Sigmoid colon (tissue), 7 donors: ENCODE measurements around the gene EIF3F. TPM values are rescaled to one million over a fixed set of nuclear protein-coding genes. Genes with fewer than 3 reads are reported as not detected.

Source experiments
- DNase-seq: peaks from one replicate; pipeline ENCODE4 v3.0.0-alpha.2; 2019
- H3K27ac ChIP-seq, 4 donors: fragments of 200-600 bp; sonication (generic); one replicate each; pipeline ENCODE4 v1.5.1; 2016 to 2019; ENCODE audit warnings: mild to moderate bottlenecking in 1 of 4
- H3K27me3 ChIP-seq, 3 donors: fragments of 200-600 bp; sonication (generic); one replicate each; pipeline ENCODE4 v1.5.1; 2019; ENCODE audit warnings: mild to moderate bottlenecking in 1 of 3
- H3K36me3 ChIP-seq, 4 donors: fragments of 200-600 bp; sonication (generic); one replicate each; pipeline ENCODE4 v1.5.1; 2016 to 2019
- H3K4me1 ChIP-seq, 4 donors: fragments of 200-600 bp; sonication (generic); one replicate each; pipeline ENCODE4 v1.5.1; 2017 to 2019
- H3K4me3 ChIP-seq, 4 donors: fragments of 200-600 bp; sonication (generic); one replicate each; pipeline ENCODE4 v1.5.1; 2017 to 2019; ENCODE audit warnings: mild to moderate bottlenecking in 2 of 4, moderate library complexity in 1 of 4
- H3K9me3 ChIP-seq, 4 donors: fragments of 200-600 bp in 3 of 4; sonication (generic) in 3 of 4; one replicate each; pipeline versions ENCODE4 v1.5.1 to v1.6.1; 2013 to 2019
- CTCF ChIP-seq, 4 experiments: fragments of 450-650 bp in 3 of 4; fragments of 200-600 bp in 1 of 4; IDR thresholded peaks; one replicate each; pipeline ENCODE4 v1.5.1; 2016 to 2019; ENCODE audit warnings: antibody characterized with exemption in 4 of 4, mild to moderate bottlenecking in 3 of 4, moderate library complexity in 2 of 4
- EP300 ChIP-seq, 4 donors: sonication (generic); formaldehyde crosslinking; IDR thresholded peaks; one replicate each; pipeline ENCODE4 v1.6.1; 2017; ENCODE audit warnings: antibody characterized with exemption in 4 of 4
- POLR2A ChIP-seq, 2 donors: fragments of 450-650 bp; IDR thresholded peaks; one replicate each; pipeline ENCODE4 v1.6.1; 2016; ENCODE audit warnings: antibody characterized with exemption in 2 of 2, mild to moderate bottlenecking in 2 of 2, moderate library complexity in 2 of 2
- POLR2AphosphoS5 ChIP-seq, 4 donors: sonication (generic); formaldehyde crosslinking; IDR thresholded peaks; one replicate each; pipeline ENCODE4 v1.6.1; 2017; ENCODE audit warnings: antibody characterized with exemption in 4 of 4
- WGBS, 2 donors: extraction: QIAGEN DNeasy Blood & Tissue Kit; methylation state at CpG; one replicate each; pipeline ENCODE4 v1.1.7; 2013; 5-methylcytosine and 5-hydroxymethylcytosine counted together
- intact Hi-C: fragments of 100-400 bp; cut with DNase I; formaldehyde crosslinking; loops from one replicate; pipeline ENCODE4 v1.15.1; 2023
- polyA plus RNA-seq, 3 donors: library from polyadenylated mRNA; stranded (reverse); fragments of 200-250 nt; gene quantifications; one replicate each; pipeline ENCODE4 v1.2.3, GENCODE V29; 2013
- total RNA-seq, 4 donors: library from RNA; depleted of rRNA; stranded (reverse); fragments of >200 nt; gene quantifications; one replicate each; pipeline ENCODE4 v1.1.0, GENCODE V29; 2016
- donor health status: healthy with polysubstance abuse.
- donor health status: Bipolar disorder and iron deficiency.
- donor health status: healthy.

EIF3F gene
- total and polyA plus RNA-seq, 7 donors: 192 to 540 (median 233) TPM

DNA sequence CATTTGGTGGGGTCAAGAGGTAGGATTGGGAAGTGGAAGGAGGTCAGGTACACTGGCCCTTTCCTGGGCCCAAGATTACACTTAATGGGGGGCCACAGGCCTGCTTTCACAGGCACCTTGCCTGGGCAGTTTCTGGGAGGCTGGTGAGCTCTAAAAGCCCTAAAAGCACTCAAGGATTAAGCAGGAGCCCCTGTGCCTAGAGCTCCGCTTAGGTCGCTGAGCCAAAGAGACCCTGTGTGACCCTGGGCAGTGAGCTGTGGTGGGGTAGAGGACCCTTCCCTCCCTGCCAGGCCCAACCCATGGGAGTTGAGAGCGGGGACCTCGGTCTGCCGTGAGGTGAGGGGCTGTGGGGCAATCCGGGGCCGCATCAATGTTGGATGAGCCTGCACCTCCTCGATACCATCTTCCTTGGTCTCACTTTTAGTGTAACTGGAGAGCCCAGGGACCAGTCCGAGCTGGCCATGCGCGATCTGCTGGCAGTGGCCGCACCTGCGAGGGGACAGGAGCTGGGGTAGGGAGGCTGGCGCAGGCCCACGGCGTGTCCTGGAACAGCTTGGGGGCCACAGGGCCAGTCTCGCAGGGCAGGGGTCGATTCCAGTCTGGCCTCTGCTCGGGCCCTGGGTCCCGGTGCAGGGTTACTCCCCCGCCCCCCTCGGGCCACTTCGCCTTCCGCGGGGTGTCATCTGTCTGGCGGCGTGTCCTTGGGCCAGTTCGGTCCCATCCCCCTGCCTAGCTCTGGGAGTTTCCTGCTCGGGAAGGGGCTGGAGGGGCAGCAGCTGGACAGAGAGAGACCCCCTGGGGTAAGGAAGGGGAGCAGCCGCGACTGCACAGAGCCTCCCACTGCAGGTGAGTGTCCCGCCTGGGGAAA, 44.3 kb downstream of the EIF3F start:
- Histone ChIP-seq H3K27ac (no peak overlapping the region), H3K27me3 (no peaks in the 10 kb centered on the region), H3K36me3 (no peaks in the 10 kb centered on the region), H3K4me3 (no peak overlapping the region), H3K9me3 (no peaks in the 10 kb centered on the region), H3K4me1 (peaks cover 0 to 11% (median 10%) of the 10 kb centered on the region in 4 donors)
- DNase-seq: no peak
- TF ChIP-seq POLR2AphosphoS5 (IDR thresholded peaks at IDR 0.05) (no peak), CTCF (IDR thresholded peaks at IDR 0.05) (no peak), EP300 (IDR thresholded peaks at IDR 0.05) (no peak), POLR2A (IDR thresholded peaks at IDR 0.05) (no peak)
- 83 to 84% methylated on average over 32 of the region's 32 CpGs for WGBS, 2 donors
- intact Hi-C loops: loop anchor here (2.0 kb wide), 2 partner anchors 59 to 67 kb away; no protein-coding TSS in a partner anchor

DNA sequence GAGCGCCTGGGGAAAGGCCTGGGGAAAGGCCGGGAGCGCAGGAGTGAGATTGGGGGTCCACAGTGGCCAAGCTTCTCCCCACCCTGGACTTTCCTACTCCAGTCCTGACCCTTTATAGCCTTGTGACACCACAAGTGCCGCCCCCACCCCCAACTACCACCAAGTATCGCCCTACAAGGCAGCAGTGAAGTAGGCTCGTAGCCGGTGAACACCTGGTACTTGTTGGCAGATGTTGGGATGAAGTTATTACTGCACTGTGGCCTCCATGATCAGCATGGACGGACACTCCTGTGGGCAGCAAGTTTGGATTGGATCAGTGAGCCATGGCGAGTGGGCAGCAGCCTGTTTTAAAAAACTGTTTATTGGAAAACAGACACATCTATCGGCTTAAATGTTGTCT, 45.0 kb downstream of the EIF3F start:
- Histone ChIP-seq H3K4me1 (peaks cover 0 to 11% (median 10%) of the 10 kb centered on the region in 4 donors), H3K27ac (no peak overlapping the region), H3K4me3 (no peak overlapping the region), H3K27me3 (no peaks in the 10 kb centered on the region), H3K36me3 (no peaks in the 10 kb centered on the region), H3K9me3 (no peaks in the 10 kb centered on the region)
- no peak for DNase-seq
- intact Hi-C loops: loop anchor here (2.0 kb wide), 2 partner anchors 59 to 67 kb away; no protein-coding TSS in a partner anchor
- WGBS, 2 donors: 79 to 91% methylated on average over 10 of the region's 10 CpGs
- no peak for TF ChIP-seq POLR2A (IDR thresholded peaks at IDR 0.05)
- no peak for TF ChIP-seq EP300 (IDR thresholded peaks at IDR 0.05)
- TF ChIP-seq CTCF (IDR thresholded peaks at IDR 0.05): no peak
- TF ChIP-seq POLR2AphosphoS5 (IDR thresholded peaks at IDR 0.05): no peak

DNA sequence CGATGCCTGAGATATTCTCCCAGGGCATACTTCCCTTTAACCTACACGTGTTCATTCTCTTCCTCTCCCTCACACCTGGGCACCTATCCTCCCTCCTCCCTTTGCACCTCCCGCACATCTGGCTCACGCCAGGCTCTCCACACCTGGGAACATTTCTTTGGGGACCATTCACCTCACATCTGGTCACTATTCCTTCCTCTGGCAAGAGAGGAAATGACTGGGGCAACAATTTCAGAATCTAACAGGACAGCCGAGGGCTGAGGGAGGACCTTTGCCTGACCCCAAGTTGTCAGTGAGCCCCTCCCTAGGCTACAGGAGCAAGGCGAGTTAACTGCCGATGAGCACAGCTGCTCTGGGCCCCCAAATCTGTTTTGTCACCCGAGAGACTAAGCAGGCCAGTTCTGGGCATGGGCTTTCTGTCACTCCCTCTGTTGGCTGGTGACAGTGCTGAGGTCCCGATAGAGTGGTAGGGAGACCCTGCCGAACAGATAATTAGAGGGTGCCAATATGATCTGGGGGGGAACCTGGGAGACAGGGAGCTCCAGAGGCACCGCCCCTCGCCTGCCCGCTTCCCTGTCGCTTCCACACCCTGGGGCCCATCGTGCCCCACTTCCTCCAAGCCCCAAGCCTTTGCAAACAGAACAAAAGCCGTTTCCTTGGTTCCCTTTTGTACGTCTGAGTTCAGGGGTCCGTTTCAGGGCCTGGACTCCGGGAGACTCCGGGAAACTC, 45.6 kb downstream of the EIF3F start:
- Histone ChIP-seq H3K36me3 (no peaks in the 10 kb centered on the region), H3K4me1 (peaks cover 0 to 11% (median 10%) of the 10 kb centered on the region in 4 donors), H3K27ac (no peak overlapping the region), H3K27me3 (no peaks in the 10 kb centered on the region), H3K9me3 (no peaks in the 10 kb centered on the region), H3K4me3 (no peak overlapping the region)
- intact Hi-C loops: loop anchor here (1.0 to 2.0 kb wide), 4 partner anchors 26 to 66 kb away; no protein-coding TSS in a partner anchor
- DNase-seq: no peak
- WGBS, 2 donors: 31 to 34% methylated on average over 20 of the region's 20 CpGs
- TF ChIP-seq POLR2A (IDR thresholded peaks at IDR 0.05) (no peak), CTCF (IDR thresholded peaks at IDR 0.05) (no peak), POLR2AphosphoS5 (IDR thresholded peaks at IDR 0.05) (no peak), EP300 (IDR thresholded peaks at IDR 0.05) (no peak)

DNA sequence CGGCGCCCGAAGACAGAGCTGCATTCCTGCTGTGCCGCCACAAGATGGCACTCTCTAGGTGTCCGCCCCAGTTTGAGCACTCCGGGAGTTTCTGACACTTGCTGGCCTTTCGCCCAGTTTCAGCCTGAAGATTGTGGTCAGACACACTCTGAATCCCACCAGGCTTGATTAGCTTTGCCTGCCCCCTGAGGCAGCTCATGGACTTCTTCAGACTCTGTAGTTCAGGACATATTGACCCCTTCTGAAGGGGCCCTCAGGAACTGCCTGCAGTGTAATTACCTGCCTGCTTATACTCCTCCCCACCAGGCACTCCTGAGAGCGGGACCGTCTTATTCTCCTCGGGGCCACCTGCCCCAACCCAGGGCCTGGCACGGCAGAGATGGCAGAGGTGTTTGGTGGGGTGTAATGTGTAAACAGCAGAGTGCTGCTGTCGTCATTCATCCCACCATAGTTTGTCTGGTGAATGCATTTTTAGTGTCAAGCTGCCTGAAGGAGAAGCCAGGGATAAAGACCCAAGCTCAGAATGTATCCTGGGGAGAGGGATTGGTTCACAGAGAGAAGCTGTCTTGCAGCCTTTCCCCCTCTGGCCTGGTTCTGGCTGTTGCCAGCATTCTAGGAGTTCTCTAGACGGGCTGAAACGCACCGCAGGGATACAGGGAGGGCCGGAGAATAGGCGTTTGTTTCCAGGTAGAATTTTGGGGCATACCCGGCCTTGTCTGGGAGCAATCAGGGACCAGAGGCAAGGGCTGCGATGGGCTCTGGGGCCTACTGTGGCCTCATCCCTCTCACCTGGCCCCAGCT, 46.4 kb downstream of the EIF3F start:
- no peak overlapping the region for H3K27ac ChIP-seq
- peaks cover 0 to 11% (median 10%) of the 10 kb centered on the region in 4 donors for H3K4me1 ChIP-seq
- H3K4me3 ChIP-seq: no peak overlapping the region
- no peaks in the 10 kb centered on the region for H3K36me3 ChIP-seq
- peak; percentile 92 for DNase-seq
- intact Hi-C loops: loop anchor here (1.0 to 2.0 kb wide), 4 partner anchors 27 to 65 kb away; no protein-coding TSS in a partner anchor
- no peaks in the 10 kb centered on the region for H3K27me3 ChIP-seq
- WGBS, 2 donors: 44 to 48% methylated on average over 19 of the region's 19 CpGs
- no peaks in the 10 kb centered on the region for H3K9me3 ChIP-seq
- TF ChIP-seq POLR2AphosphoS5 (IDR thresholded peaks at IDR 0.05): peak in 2 of 4 donors; percentile 43 to 48
- no peak for TF ChIP-seq POLR2A (IDR thresholded peaks at IDR 0.05)
- TF ChIP-seq EP300 (IDR thresholded peaks at IDR 0.05): no peak
- TF ChIP-seq CTCF (IDR thresholded peaks at IDR 0.05): peak; percentile 71 to 95 (median 92)
